WERI-Rb-1 (cell line): ENCODE results near the gene CHD5.
A peak's percentile ranks its signal among the peaks of the same experiment; 100 is the strongest.

ENCODE experiments used
- DNase-seq: peaks from one replicate; pipeline ENCODE4 v3.0.0-alpha.2; 2020
- H3K27ac ChIP-seq: fragments of 250-450 bp; sonication (Bioruptor Pico); 2 replicates; pipeline ENCODE4 v1.5.1; 2020; ENCODE audit warnings: mild to moderate bottlenecking, moderate library complexity
- H3K27me3 ChIP-seq: fragments of 250-450 bp; sonication (Bioruptor Pico); 2 replicates; pipeline ENCODE4 v1.5.1; 2021; ENCODE audit warnings: mild to moderate bottlenecking, low read depth, moderate library complexity; ENCODE audit not compliant: insufficient read depth, severe bottlenecking
- H3K36me3 ChIP-seq: fragments of 250-450 bp; sonication (Bioruptor Pico); 2 replicates; pipeline ENCODE4 v1.5.1; 2020; ENCODE audit warnings: mild to moderate bottlenecking, moderate library complexity
- H3K4me3 ChIP-seq: 2 replicates; pipeline ENCODE4 v1.5.1; 2011; ENCODE audit warnings: low read depth, mild to moderate bottlenecking, control low read depth, low read length
- H3K9me3 ChIP-seq: fragments of 250-450 bp; sonication (Bioruptor Pico); 2 replicates; pipeline ENCODE4 v1.5.1; 2021; ENCODE audit warnings: mild to moderate bottlenecking, moderate library complexity; ENCODE audit not compliant: severe bottlenecking
- CTCF ChIP-seq: IDR thresholded peaks from 2 replicates; pipeline ENCODE4 v1.5.1; 2011; ENCODE audit warnings: low read depth, mild to moderate bottlenecking, control low read depth, inconsistent platforms, low read length

CHD5 gene

DNA sequence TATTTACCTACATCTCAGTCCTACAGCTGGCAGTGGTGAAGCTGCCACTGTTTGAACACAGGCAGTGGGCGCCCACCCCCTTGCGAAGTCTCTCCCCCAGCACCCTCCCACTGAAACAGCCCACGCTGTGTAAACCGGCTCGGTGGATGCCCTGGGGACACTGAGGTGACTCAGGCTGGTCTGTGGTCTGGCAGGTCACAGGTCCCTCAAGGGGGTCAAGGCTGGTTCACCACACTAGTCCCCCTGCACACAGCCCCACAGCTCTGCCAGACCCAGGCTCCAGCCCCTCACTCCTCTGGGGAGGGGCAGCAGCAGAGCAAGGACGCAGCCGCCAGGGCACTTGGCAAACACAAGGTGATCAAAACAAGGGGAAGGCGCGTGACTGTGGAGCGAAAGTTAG is 7.6 kb downstream of the CHD5 start:
- TF ChIP-seq CTCF: no peak
- no peak for DNase-seq
- H3K36me3 ChIP-seq: no peaks in the 10 kb centered on the region
- no peak overlapping the region for H3K4me3 ChIP-seq
- H3K27ac ChIP-seq: no peak overlapping the region
- H3K27me3 ChIP-seq: no peaks in the 10 kb centered on the region
- no peaks in the 10 kb centered on the region for H3K9me3 ChIP-seq

DNA sequence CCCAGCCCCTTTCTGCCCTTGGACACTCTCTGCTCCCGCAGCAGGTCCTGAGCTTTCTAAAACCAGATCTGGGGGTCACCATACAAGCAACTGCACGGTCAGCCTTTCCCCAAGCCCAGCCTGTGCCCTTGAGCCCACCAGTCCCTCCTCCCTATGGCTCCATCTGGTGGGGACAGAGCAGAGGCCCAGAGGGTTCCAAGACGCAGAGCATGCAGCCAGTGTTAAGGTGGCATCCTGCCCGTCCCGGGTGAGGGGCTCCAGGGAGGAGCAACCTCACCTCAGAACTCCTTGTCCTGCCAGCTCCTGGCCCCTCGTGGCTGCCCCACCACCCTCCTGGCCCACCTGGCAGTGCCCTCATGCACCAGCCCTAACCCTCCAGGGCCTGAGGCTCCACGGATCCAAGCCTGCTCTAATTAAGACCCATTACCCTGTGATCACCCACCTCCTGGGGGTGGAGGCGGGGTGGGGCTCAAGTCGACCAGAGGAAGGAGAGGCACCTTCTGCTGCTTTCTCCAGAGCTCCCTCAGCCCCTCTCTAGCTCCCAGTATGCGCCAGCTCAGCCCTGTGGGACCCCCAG is 8.5 kb downstream of the CHD5 start:
- Histone ChIP-seq H3K36me3 (no peaks in the 10 kb centered on the region), H3K4me3 (no peak overlapping the region), H3K9me3 (no peaks in the 10 kb centered on the region), H3K27me3 (no peaks in the 10 kb centered on the region), H3K27ac (no peak overlapping the region)
- DNase-seq: peak; percentile 71
- TF ChIP-seq CTCF: peak; percentile 76

- no peak for TF ChIP-seq CTCF
- H3K4me3 ChIP-seq: no peak overlapping the region
- H3K9me3 ChIP-seq: no peaks in the 10 kb centered on the region
- H3K36me3 ChIP-seq: no peaks in the 10 kb centered on the region
- no peak overlapping the region for H3K27ac ChIP-seq
- no peaks in the 10 kb centered on the region for H3K27me3 ChIP-seq
- DNase-seq: no peak
Measured at GRCh38 chr1:6170742-6171201, 9.3 kb downstream of the CHD5 start.

DNA sequence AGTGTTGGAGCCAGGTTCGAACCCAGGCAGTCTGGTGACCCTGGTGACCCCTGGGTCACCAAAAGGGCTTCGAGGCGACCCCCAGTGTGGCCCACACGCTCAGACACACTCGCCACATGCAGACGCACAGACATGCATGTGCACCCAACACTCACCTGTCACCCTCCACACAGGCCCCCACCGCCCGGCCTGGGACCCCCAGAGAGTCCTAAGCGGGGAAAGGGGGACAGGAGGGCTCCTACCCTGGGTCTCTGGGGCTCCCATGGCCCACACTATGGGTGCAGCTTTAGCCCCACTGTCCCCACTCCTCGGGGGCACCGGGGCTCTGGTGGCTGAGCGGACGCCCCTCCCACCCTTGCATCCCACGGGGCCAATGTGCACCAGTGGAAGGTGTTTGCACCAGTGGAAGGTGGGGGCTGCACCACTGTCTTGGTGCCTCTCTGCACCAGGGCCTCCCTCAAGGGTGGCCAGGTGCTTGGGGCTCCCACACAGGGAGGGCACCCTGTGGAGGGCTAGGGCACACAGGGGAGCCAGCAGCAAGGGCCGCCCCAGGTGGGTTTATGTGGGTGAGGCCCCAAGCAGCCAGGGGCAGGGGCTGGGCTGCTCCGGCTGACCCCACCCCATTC is 9.9 kb downstream of the CHD5 start:
- no peak for TF ChIP-seq CTCF
- Histone ChIP-seq H3K27ac (no peak overlapping the region), H3K36me3 (no peaks in the 10 kb centered on the region), H3K9me3 (no peaks in the 10 kb centered on the region), H3K4me3 (no peak overlapping the region), H3K27me3 (no peaks in the 10 kb centered on the region)
- no peak for DNase-seq

- TF ChIP-seq CTCF: no peak
- H3K27me3 ChIP-seq: no peaks in the 10 kb centered on the region
- DNase-seq: no peak
Measured at GRCh38 chr1:6168947-6169586, 11.1 kb downstream of the CHD5 start.

More at GRCh38 chr1:6168947-6169586, 11.1 kb downstream of the CHD5 start:
- H3K9me3 ChIP-seq: no peaks in the 10 kb centered on the region
- H3K36me3 ChIP-seq: no peaks in the 10 kb centered on the region
- no peak overlapping the region for H3K4me3 ChIP-seq
- no peak overlapping the region for H3K27ac ChIP-seq
